ENCODE measurements around the gene CAMK2A.

CAMK2A gene

DNA sequence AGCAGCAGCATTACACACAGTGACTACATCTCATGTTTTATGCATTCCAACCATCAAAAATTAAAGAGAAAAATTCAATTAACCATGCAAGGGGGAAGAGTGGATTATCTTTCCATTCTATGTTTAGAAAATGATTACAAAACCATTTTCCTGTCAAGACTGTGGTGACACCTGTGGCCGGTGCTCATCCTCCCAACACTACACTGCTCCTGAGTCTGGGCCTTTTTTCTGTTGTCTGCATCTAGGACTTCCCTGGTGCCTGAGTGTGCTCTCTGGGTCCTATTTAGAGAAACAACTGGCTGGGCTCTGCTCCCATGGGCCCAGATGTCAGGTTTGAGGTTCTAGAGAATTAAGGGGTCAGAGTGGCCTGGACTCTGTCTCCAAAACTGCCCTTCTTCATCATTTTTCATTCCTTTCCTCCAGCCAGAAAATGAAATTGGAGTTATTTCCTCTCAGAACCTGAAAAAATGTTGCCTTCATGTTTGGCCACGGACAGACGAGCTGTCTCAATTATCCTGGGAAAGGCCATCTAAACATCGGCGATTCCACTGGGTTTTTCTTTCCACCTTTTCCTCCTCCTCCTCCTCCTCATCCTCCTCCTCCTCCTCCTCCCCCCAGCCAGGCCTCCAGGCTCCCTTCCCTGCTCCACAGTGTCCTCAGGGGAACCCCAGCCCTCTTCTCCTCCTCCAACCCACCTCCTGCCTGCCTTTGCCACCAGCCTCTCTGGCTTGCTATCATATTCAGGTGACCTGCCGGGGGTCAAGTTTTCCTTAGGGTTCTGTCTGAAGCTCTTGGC, 24.5 kb upstream of the CAMK2A start:
- no peak for DNase-seq

DNA sequence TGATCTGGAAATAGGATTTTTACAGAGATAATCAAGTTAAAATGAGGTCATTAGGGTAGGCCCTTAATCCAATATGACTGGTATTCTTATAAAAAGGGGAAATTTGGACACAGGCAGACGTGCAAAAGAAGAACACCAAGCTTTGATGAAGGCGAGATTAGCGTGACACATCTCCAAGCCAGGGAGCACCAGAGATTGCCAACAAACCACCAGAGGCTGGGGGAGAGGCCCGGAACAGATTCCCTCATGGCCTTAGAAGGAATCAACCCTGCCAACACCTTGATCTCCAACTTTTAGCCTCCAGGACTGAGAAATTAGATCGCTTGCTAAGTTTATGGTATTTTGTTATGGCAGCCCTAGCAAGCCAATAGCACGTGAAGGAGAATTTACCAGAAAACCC, 23.9 kb upstream of the CAMK2A start:
- no peak for DNase-seq

DNA sequence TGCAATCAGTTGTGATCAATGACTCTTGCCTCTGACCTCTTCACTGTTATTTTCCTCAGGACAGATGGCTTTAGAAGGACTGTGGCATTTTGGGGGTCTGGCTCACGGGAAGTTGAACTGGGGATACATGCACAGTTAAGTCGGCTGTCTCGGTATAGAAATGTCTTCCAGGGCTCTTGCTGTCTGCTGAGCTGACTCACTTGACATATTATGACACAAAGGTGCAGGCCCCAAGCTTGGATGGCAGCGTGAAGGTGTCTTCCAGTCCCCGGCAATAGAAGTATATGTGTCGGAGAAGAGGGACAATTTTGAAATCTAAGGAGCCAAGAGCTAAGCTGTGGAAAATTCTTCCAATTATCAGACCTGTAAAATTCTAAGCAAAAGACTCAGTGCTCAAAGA, 22.9 kb upstream of the CAMK2A start:
- no peak for DNase-seq

DNA sequence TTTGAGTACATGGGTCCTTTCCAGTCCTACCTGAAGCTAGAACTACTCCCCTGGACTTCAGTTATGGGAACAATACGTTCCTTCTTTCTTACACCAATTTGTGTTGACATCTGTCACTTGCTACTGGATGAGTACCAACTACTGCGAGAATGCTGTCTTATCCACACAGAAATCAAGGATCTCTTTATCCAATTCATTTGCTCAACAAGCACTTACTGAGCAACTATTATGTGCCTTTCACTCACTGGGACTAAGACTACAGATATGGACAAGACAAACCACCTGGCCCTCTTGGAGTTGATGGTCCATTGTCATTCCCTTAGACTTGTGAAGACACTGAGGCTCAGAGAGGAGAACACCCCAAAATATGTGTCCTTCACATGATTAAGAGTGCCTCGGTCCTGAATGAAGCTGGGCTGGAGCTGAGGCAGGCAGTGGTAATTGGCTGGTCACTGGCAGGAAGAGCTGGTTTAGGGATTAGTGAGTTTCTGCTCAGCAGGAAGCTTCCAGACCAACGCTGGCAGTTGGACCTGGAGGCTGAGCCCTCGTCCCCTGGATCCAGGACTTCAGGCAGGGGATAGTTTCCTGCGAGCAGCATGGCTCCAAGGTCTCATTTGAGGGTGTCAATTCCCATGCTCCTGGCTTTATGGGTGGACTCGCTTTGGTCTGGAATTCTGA, 21.6 kb upstream of the CAMK2A start:
- DNase-seq = no peak

DNA sequence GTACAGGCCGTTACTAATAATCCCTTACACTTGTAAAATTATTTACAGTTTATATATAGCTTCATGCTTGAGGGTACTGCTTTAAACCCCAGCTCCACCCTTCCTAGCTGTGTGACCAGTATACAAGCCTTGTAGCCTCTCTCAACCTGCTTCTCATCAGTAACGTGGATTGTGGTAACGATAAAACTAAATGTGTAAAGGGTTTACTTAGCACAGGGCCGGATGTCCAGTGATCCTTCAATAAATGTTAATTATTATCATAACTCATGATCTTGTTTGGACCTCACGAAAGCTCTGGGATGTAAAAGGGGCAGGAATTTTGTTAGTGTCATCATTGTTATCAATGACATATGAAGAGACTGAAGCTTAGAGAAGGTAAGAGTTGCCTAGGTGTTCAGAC, 20.7 kb upstream of the CAMK2A start:
- DNase-seq = no peak

DNA sequence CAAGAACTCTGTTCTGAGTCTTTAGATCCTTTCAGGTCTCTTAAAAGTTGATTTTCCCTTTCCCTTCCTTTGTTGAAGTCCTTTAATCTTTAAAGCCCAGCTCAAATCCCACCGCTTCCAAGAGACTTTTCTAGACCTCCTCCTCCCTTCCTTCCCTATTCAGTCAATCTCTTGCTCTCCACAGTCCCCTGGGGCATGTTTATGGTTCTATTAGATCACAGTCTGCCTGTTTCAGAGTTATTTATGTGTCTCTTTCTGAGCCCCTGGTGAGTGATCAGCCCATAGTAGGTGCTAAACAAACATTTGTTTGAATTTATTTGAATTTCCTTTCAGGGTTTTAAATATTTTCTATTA, 20.3 kb upstream of the CAMK2A start:
- no peak for DNase-seq

DNA sequence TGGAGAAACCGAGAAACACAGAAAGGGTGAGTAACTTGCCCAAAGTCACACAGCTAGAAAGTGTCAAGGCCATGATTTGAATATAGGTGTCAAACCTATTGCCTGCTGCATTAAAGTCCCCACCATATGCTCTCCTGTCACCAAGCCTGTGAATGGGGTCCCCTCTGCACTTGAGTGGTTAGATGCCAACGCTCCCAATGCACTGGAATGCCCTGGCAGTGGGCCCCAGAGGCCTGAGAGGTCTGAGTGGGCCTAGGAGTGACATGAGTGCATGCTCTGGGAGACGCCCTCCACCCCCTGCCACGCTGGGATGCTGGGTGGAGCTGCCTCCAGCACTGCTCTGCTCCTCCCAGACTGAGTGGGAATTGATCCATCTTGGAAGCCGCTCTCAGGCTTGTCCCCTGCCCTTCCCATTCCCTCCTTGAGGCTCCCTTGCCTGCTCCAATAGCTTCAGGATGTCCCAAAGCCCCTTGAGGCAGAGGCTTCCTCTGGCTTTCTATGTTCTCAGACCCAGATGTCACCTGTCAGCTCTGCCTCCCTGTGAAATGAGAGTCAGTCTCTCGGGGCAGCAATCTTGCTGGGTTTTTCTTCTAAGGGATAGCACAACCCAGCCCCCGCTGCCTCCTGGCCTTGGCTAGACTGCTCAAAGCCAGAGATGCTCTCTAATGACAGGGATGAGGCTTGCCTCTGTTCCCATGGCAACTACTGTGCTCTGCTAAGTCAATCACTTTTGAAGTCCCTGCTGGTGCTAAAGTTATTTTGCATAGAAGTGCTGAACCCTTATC, 19.7 kb upstream of the CAMK2A start:
- no peak for DNase-seq

DNA sequence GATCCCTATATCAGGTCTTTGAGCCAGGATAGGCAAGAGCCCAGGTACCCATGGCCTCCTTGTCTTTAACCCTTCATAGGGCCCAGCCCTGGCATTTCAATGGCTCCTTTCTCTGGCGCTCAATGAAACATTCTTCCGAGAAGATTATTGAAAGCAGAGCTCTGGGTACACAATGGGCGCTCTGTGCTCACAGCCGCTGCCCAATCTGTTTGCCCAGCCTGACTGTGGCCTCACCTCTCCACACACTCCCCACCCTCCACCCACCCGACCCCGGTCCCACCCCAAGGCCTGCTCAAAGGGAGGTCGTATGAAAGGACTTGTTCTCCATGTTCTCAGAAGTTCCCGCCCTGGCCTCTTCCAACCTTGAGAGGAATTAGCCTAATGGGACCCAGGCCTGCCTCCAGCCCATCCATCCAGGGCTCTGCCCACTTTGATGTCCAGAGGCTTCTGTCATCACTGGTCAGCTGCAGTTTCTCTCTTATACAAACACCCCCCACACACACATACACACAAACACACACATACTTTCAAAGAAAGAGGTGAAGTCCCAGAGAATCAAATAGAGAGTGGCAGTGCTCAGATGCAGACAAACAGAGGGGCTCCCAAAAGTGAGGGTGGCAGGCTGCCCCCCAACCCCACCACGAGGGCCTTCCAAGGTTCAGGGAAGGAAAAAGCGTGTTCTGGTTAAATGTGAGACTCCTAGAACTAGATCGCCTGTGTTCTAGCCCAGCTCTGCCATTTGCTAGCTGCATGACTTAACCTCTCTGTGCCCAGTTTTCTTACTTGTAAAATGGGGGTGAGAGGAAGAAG, 18.2 kb upstream of the CAMK2A start:
- DNase-seq = no peak

DNA sequence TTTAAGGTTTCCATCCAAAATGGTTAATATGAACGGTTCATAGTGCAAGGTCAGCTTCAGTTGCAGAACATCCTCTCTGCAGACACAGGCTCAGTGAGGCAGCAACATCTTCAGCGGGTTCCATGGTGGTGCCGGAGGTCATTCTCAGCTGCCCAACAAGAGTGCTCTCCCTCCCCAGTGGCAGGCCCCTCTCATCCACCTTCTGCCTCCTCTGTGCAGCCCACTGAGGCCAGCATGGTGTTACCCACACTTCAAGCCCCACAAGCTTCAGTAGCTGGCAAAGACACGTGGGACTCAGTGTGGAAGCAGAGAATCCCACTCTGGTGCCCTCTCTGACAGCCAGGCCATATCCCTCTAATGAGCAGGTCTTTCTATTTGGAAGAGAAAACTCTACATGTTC, 17.2 kb upstream of the CAMK2A start:
- no peak for DNase-seq

DNA sequence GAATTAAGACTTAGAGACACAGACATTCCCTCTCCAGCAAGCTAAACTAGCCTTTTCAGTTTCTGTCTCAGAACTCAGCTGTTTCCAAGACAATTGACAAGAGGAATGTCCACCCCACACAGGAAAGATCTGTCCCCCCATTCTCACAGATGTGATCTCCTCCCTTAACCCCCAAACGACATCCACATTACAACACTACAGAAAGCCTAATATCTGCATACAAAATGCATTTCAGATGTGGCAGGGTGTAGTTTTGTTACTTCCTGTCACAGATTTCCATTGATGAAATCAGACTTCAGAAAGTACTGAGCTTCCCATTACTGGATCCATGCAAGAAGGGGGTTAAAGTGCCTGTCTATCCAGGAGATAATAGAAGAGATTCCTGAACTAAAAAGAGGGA, 16.0 kb upstream of the CAMK2A start:
- no peak for DNase-seq

DNA sequence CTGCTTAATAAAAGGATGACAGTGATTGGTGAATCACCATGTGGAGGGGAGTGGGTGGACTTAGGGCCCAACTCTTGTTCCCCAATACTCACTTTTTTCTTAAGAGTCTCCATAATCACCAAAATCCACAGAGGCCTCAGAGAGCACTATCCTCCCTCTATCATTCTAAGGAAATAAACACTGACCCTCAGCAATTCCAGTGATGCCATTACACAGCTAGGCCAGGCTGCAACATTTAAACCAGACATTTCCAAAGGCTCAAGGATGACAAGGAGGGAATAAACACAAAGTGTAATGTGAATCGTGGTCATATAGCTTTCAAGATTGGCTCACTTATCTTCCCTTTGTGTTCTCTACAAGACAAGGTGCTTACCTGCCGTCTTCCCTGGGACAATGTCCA, 15.5 kb upstream of the CAMK2A start:
- DNase-seq = no peak

DNA sequence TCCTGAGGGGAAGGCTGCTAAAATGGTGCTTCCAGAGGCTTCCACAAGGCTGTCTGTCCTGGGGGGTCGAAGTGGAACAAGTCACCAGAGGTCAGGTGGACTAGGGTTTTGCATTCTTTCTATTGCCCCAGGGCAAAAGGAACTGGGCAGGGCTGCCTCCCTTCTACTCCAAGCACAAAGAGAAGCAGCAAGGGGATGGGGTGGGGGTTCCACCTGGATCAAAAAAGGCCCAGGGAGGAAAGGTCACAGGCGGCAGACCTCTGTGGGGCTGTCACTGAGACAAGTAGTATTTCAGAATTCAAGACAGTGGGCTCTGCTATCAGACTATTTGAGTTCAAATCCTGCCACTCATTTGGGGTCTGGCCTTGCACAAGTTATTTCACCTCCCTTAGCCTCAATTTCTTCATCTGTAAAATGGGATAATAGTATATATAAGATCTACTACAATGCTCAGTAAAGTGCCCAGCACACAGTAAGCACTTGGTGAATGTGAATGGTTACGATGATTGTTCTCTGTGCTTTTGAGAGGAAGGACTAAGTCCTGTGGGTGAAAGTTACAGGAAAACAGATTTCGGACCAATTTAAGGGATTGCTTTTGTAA, 15.0 kb upstream of the CAMK2A start:
- DNase-seq = no peak

DNA sequence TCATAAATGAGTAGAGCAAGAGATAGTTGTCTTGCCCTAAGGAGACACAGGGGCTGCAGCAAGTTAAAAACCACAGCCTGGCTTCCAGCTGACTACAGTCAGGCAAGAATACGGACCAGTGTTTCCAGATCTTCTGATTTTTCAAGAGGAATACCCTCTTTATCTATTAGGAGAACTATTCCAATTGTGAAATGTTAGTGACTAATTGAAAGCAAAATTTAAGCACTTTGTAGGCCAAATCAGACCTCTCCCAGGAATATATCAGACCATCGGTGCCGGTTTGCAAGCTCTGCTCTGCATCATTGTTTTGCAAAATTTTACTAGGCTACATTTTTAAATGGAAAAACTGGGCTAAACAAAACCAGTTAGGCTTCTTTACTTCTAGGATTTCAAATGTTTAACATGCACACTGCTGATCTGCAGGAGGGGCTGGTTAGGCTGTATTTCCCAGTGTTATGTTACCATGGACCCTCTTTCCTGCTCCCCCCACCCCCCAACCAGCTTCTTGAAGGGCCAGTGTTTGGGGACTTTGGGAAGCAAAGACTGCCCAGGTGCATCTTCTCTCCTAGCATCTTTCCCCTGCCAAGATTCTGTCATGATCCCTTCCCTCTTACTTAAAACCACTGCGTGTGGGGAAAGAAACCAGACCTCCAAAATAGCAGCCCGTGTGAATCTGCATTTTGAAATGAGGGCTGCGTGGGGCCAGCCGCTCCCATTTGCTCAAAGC, 14.2 kb upstream of the CAMK2A start:
- DNase-seq = no peak

DNA sequence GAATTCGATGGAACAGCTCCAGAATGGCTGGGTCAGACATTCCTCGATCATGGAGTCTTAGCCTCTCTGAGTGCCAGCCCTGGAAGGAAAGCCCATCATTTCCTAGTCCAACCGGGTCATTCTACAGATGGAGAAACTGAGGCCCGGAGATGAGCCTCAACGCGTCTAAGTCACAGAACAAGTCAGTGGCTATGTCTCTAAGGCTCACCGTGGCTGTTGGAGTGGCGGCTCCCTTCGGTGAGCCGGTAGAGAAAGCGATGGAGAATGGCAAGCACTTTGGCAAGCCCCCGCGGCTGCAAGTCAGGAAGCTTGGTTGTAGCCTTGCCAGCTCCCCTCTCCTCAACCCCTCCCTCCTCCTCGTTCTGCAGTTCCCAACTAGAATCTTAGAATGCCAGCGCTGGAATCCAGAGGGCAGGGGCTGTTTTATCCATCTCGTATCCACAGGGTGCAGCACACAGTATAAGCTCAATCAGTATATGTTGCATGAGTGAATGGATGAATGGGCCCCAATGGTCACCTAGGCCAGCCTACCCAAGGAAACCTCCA, 13.6 kb upstream of the CAMK2A start:
- DNase-seq = no peak

DNA sequence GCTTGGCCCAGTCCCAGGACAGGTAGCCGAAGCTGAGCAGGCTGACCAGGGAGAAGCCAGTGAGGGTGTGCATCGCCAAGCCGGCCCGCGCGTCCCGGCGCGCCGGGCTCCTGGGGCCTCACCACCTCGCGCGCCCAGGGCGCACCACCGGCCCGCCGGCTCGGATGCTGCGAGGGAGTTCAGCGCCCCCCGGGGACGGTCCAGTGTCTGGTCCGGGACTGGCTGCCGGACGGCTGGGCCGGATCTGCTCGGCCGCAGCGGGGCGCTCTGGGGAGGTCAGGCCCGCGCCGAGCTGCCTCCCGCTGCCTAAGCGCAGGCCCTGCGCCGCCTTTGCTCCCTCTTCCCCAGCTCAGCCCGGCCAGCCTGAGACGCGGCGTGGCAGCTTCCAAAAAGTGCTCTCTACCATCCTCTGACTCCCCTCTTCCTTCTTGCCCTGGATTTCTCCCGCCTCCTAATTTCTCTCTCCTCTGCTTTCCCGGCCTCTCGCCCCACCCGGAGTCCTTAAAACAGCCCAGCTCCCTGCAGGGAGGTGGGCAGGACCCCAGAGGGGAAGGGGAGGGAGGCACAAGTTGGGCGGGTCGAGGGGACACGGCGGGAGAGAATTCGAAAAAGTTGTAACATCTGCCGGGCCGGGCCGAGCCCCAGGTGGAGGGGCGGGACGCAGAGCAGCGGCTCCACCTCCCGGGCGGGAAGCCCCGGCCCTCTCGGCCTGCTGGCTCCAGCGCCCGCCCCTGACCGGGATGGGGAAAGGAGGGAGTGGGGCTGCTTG, 12.9 kb upstream of the CAMK2A start, which contains the start of gene ARSI:
Gene ARSI (minus strand): TSS at position 605 of the 769 bp plus-strand sequence. CDS start 532 bp downstream, at position 73.
- DNase-seq = no peak

DNA sequence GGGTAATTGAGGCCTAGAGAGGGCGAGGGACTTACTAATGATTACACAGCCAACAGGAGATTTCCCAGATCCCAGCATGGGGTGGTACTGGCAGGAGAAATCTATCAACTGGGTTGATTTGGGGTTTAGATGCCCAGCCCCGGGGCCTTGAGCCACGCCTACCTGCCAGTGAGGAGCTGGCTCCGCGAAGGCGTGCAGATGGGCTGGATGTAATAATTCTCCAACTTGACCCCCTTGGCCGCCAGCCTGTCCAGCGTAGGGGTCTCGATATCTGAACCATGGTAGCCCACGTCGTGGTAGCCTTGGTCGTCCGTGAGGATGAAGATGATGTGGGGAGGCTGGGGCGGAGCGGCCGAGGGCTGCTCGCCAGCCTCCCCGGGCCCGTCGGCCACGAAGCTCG, 12.3 kb upstream of the CAMK2A start:
- DNase-seq = no peak

DNA sequence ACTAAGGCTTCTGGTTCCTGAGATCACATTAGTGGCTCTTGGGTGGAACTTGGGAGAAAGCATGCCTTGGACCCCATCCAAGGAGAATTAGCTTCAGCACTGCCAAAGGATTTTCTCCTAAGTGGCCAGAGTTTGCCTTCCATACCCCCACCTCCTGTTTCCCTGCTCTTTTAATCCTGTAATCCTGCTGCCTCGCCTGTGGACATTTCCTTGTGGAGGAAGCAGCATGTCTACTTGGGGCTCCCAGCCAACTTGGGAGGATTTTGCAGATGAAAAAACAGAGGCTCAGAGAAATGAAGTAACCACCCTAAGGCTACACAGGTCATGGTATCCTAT, 11.6 kb upstream of the CAMK2A start:
- DNase-seq = no peak

DNA sequence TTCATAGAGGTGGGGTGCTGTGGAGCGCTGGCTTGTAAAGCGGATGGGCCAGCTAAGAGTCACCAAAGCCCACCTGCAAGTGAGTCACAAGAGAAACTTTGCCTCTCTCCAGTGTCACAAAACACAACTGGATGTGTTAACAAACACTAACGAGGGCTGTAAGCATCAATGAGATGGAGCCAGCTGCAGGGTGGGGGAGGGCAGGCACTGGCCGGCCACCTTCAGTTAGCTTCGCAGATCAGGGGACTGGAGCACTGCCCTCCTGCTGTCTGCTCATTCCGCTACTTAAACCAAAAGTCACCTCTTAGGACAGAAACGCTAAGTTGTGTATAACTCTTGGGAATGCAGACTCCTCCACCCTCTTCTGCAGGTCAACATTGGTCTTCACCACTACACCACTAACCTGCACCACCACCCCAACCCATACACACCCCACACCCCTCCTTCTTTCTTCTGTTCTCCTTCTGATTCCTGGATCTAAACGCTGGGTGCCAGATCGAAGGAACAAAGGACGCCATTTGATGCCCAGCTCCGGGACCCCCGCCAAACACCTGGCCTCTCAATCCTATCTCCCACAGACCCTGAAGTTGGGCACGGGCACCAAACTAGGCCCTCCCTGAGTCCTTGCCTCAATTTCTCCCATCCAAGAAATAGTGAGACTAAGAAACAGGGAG, 11.1 kb upstream of the CAMK2A start:
- DNase-seq = no peak

DNA sequence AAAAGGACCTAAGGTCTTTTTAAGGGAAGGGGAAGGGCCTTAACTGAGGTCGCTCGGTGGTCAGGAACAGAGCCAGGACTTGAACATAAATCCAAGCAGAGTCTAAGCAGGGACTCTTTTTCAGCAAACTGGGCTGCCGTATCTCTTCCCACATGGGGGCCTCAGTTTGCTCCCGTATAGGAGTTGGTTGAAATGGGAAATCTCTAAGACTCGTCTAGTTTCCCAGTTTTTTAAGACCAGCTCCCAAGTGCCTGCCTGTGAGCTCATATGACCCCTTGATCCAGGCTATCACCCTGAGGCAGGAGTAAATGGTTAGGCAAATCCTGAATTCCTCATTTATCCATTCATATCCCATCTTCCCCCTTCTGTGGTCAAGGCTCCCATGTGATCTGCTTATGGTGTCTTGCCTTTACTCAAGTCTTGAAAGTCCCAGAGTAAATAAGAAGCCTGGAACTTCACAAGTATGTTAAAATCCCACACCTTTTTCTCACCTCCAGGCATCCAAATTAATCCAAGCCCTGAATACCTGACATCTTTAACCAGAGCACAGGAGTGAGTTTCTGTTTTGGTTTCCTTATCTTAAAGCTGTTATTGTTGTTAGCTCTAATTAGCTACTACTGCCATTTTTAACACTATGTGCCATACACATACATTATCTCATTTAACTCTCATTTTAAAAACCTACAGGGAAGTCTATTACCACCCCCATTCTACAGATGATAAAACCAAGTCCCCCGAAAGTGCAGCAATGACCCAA, 10.2 kb upstream of the CAMK2A start:
- DNase-seq = no peak
